Natural killer cell (primary cell): ENCODE data around the gene GRHL1. TPM values are rescaled to one million over a fixed set of nuclear protein-coding genes. Genes with fewer than 3 reads are reported as not detected.

ENCODE experiments used
- ATAC-seq, 3 donors: fragments of 150-1000 bp in 2 of 3; fragments of 200-7000 bp in 1 of 3; cut with Tn5 transposase; 1 replicate in 1 of 3; 2 replicates in 2 of 3; pipeline ENCODE4 v1.10.0; 2021; ENCODE audit warnings: mild to moderate bottlenecking in 2 of 3, moderate library complexity in 2 of 3
- DNase-seq, 2 donors: peaks; one replicate each; pipeline versions ENCODE4 v3.0.0 to v3.0.0-alpha.2; 2013 to 2021; ENCODE audit warnings: mixed read lengths in 1 of 2
- H3K27ac ChIP-seq: one replicate; pipeline ENCODE4 v1.5.1; 2013; ENCODE audit warnings: mild to moderate bottlenecking, low read length
- H3K27me3 ChIP-seq: one replicate; pipeline ENCODE4 v1.6.1; 2013; ENCODE audit warnings: low read length; ENCODE audit not compliant: control insufficient read depth, insufficient read depth
- H3K36me3 ChIP-seq: one replicate; pipeline ENCODE4 v1.6.1; 2013; ENCODE audit warnings: low read length; ENCODE audit not compliant: control insufficient read depth, insufficient read depth
- H3K4me1 ChIP-seq: one replicate; pipeline ENCODE4 v1.6.1; 2013; ENCODE audit warnings: low read length; ENCODE audit not compliant: control insufficient read depth, insufficient read depth
- H3K4me3 ChIP-seq: one replicate; pipeline ENCODE4 v1.5.1; 2013; ENCODE audit warnings: low read length
- H3K9me3 ChIP-seq: one replicate; pipeline ENCODE4 v1.6.1; 2013; ENCODE audit warnings: low read length; ENCODE audit not compliant: control insufficient read depth, insufficient read depth
- H3K27ac Mint-ChIP-seq, 2 donors: one replicate each; pipeline ENCODE4 v1.8.0; 2022; ENCODE audit warnings: mild to moderate bottlenecking in 2 of 2, mixed read lengths in 2 of 2, moderate library complexity in 1 of 2
- H3K27me3 Mint-ChIP-seq, 2 donors: one replicate each; pipeline ENCODE4 v1.8.0; 2022; ENCODE audit warnings: low read depth in 2 of 2, mixed read lengths in 2 of 2
- H3K36me3 Mint-ChIP-seq: one replicate; pipeline ENCODE4 v1.8.0; 2022; ENCODE audit warnings: mixed read lengths
- H3K4me1 Mint-ChIP-seq, 2 donors: one replicate each; pipeline ENCODE4 v1.8.0; 2022; ENCODE audit warnings: mixed read lengths in 2 of 2
- H3K4me3 Mint-ChIP-seq: one replicate; pipeline ENCODE4 v1.8.0; 2022; ENCODE audit warnings: mild to moderate bottlenecking, moderate library complexity, mixed read lengths
- H3K9me3 Mint-ChIP-seq, 2 donors: one replicate each; pipeline ENCODE4 v1.8.0; 2022; ENCODE audit warnings: mixed read lengths in 2 of 2
- CTCF ChIP-seq: fragments of 200-600 bp; IDR thresholded peaks from one replicate; pipeline ENCODE4 v1.8.0; 2022; ENCODE audit warnings: antibody characterized with exemption
- WGBS: methylation state at CpG from one replicate; pipeline ENCODE4 v1.1.7; 2013; ENCODE audit warnings: missing lambda C conversion rate; ENCODE audit not compliant: insufficient coverage; 5-methylcytosine and 5-hydroxymethylcytosine counted together
- intact Hi-C: fragments of 100-400 bp; cut with micrococcal nuclease; formaldehyde crosslinking; loops from one replicate; pipeline ENCODE4 v1.14.2; 2022
- total RNA-seq, 4 donors: library from RNA; stranded (reverse); fragments of 120-200 nt in 1 of 4; gene quantifications; one replicate each; pipeline versions ENCODE4 v1.2.3 to v1.2.4, GENCODE V29; 2013 to 2022

GRHL1 gene
- total RNA-seq, 3 donors from 2014 or later (not counting 1 experiment from before 2014, with no cell fraction given), result 1.6 to 3.6 (median 3.2) TPM

- no peak for ATAC-seq
- H3K4me3 Mint-ChIP-seq, result peak overlapping the region; percentile 98
- WGBS, result under 1% methylated on average over 47 of the region's 47 CpGs
- no peak for TF ChIP-seq CTCF
- H3K27ac Mint-ChIP-seq, result peak overlapping the region; percentile 82 to 90
- H3K27me3 ChIP-seq, result peaks cover 12% of the 10 kb centered on the region
- peak overlapping the region; percentile 44 for H3K4me3 ChIP-seq
- no peak for DNase-seq
- H3K27ac ChIP-seq, result no peak overlapping the region
- intact Hi-C loops, result no loop called here
- peaks cover 12 to 16% of the 10 kb centered on the region in 2 donors for H3K4me1 Mint-ChIP-seq
- peaks cover 12% of the 10 kb centered on the region for H3K4me1 ChIP-seq
- H3K36me3 ChIP-seq, result no peaks in the 10 kb centered on the region
- H3K9me3 Mint-ChIP-seq, result no peaks in the 10 kb centered on the region
- H3K9me3 ChIP-seq, result no peaks in the 10 kb centered on the region
- no peaks in the 10 kb centered on the region for H3K36me3 Mint-ChIP-seq
- H3K27me3 Mint-ChIP-seq, result peaks cover 34 to 35% of the 10 kb centered on the region in 2 donors
Observed at GRCh38 chr2:9951272-9951521, 296 bp upstream of the GRHL1 start.

GRCh38 chr2:9952286-9952737 is 819 bp downstream of the GRHL1 start:
- H3K27ac Mint-ChIP-seq, result peak overlapping the region in 1 of 2 donors; percentile 90
- no peaks in the 10 kb centered on the region for H3K36me3 ChIP-seq

GRCh38 chr2:9952856-9953503 is 1.5 kb downstream of the GRHL1 start:
- Mint-ChIP-seq H3K36me3 (no peaks in the 10 kb centered on the region), H3K4me1 (peaks cover 12 to 16% of the 10 kb centered on the region in 2 donors), H3K27me3 (peaks cover 30 to 34% of the 10 kb centered on the region in 2 donors), H3K9me3 (no peaks in the 10 kb centered on the region), H3K4me3 (peak overlapping the region; percentile 60), H3K27ac (no peak overlapping the region)
- H3K9me3 ChIP-seq, result no peaks in the 10 kb centered on the region
- peaks cover 12% of the 10 kb centered on the region for H3K4me1 ChIP-seq
- no peak for TF ChIP-seq CTCF
- H3K4me3 ChIP-seq, result no peak overlapping the region
- WGBS, result 80% methylated on average over 8 of the region's 8 CpGs
- no peak overlapping the region for H3K27ac ChIP-seq
- peaks cover 11% of the 10 kb centered on the region for H3K27me3 ChIP-seq
- intact Hi-C loops, result no loop called here
- H3K36me3 ChIP-seq, result no peaks in the 10 kb centered on the region
- ATAC-seq (no peak), DNase-seq (no peak)

More at GRCh38 chr2:9952286-9952737, 819 bp downstream of the GRHL1 start:
- Histone ChIP-seq H3K27me3 (peaks cover 11% of the 10 kb centered on the region), H3K4me1 (peaks cover 12% of the 10 kb centered on the region), H3K4me3 (no peak overlapping the region), H3K27ac (no peak overlapping the region), H3K9me3 (no peaks in the 10 kb centered on the region)
- DNase-seq (peak in 1 of 2 donors; percentile 10), ATAC-seq (no peak)
- Mint-ChIP-seq H3K4me1 (peaks cover 12 to 16% of the 10 kb centered on the region in 2 donors), H3K36me3 (no peaks in the 10 kb centered on the region), H3K4me3 (peak overlapping the region; percentile 84), H3K27me3 (peaks cover 30 to 32% of the 10 kb centered on the region in 2 donors), H3K9me3 (no peaks in the 10 kb centered on the region)
- no peak for TF ChIP-seq CTCF
- WGBS, result 24% methylated on average over 13 of the region's 15 CpGs
- intact Hi-C loops, result no loop called here

- no peaks in the 10 kb centered on the region for H3K36me3 ChIP-seq
- 100% methylated on average over 3 of the region's 3 CpGs for WGBS
- H3K27ac Mint-ChIP-seq, result no peak overlapping the region
- ATAC-seq (no peak), DNase-seq (no peak)
- H3K4me3 ChIP-seq, result no peak overlapping the region
- no peaks in the 10 kb centered on the region for H3K9me3 Mint-ChIP-seq
- H3K27ac ChIP-seq, result no peak overlapping the region
- no peaks in the 10 kb centered on the region for H3K9me3 ChIP-seq
- peaks cover 11% of the 10 kb centered on the region for H3K27me3 ChIP-seq
- no peak overlapping the region for H3K4me3 Mint-ChIP-seq
- H3K4me1 ChIP-seq, result peaks cover 12% of the 10 kb centered on the region
- H3K4me1 Mint-ChIP-seq, result peaks cover 12 to 16% of the 10 kb centered on the region in 2 donors
- H3K36me3 Mint-ChIP-seq, result no peaks in the 10 kb centered on the region
- intact Hi-C loops, result no loop called here
- peaks cover 22 to 29% of the 10 kb centered on the region in 2 donors for H3K27me3 Mint-ChIP-seq
- no peak for TF ChIP-seq CTCF
Observed at GRCh38 chr2:9954136-9954535, 2.6 kb downstream of the GRHL1 start.
